HFF-Myc (cell line): Measurements from ENCODE around the gene SUSD4.
"Not testable (repeated sequence)": the region's sequence is repeated elsewhere in the genome, so short reads cannot be mapped to it uniquely, and the experiment has no call there.

Experiments
- DNase-seq: peaks from one replicate; pipeline ENCODE4 v3.0.0-alpha.2; 2011; ENCODE audit warnings: low read depth; ENCODE audit errors: extremely low read depth
- H3K4me3 ChIP-seq: replicated peaks from 2 replicates; pipeline ENCODE4 v1.5.1; 2011; ENCODE audit warnings: low read depth, mild to moderate bottlenecking, control low read depth, low read length
- CTCF ChIP-seq: IDR thresholded peaks from 2 replicates; pipeline ENCODE4 v1.5.1; 2012; ENCODE audit warnings: mild to moderate bottlenecking, low read depth, low read length, control low read depth; ENCODE audit errors: missing control alignments

Gene SUSD4

GRCh38 chr1:223403184-223403815, 39.3 kb upstream of the SUSD4 start:
- DNase-seq: no peak
- TF ChIP-seq CTCF: no peak
- H3K4me3 ChIP-seq: no peak overlapping the region

- no peak for DNase-seq
- H3K4me3 ChIP-seq: no peak overlapping the region
- no peak for TF ChIP-seq CTCF
Observed at GRCh38 chr1:223402790-223403142, 38.8 kb upstream of the SUSD4 start.

DNA sequence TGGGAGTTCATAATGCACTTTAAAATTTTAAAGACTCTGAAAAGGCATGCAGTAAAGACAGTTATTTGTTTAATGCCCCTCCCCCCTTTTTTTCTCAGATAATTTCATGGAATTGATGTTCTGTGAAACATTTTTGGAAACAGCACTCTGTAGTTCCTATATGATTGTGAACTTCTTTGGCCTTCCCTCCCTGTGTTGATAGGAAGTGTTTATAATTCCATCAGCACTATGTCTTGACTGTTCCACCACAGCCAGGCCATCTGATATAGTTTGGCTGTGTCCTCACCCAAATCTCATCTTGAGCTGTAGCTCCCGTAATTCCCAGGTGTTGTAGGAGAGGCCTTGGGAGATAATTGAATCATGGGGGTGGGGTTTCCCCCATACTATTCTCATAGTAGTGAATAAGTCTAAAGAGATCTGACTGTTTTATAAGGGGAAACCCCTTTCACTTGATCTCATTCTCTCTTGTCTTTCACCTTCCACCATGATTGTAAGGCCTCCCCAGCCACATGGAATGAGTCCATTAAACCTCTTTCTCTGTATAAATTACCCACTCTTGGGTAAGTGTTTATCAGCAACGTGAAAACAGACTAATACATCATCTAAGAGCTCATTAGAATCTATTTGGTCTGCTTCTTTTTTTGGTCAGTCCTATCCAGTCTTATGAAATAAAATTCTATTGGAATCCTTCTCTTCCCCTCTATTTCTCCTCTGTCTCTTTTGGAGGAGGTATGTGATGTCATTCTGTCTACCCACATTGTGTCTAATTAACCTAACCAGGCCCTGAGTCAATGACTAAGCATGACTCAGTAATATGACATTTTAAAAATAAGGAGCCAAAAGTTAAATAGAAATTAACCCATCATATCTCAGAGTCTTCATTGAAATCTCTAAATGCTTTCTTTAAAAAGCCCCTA, 38.2 kb upstream of the SUSD4 start:
- DNase-seq: no peak
- no peak for TF ChIP-seq CTCF
- H3K4me3 ChIP-seq: no peak overlapping the region

DNA sequence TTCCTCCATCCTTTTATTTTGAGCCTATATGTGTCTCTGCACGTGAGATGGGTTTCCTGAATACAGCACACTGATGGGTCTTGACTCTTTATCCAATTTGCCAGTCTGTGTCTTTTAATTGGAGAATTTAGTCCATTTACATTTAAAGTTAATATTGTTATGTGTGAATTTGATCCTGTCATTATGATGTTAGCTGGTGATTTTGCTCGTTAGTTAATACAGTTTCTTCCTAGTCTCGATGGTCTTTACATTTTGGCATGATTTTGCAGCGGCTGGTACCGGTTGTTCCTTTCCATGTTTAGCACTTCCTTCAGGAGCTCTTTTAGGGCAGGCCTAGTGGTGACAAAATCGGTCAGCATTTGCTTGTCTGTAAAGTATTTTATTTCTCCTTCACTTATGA, 35.4 kb upstream of the SUSD4 start:
- H3K4me3 ChIP-seq, DNase-seq: not testable (repeated sequence)

- H3K4me3 ChIP-seq: no peak overlapping the region
- no peak for TF ChIP-seq CTCF
- no peak for DNase-seq
Observed at GRCh38 chr1:223394706-223395105, 30.7 kb upstream of the SUSD4 start.

- no peak for TF ChIP-seq CTCF
- H3K4me3 ChIP-seq: no peak overlapping the region
- no peak for DNase-seq
Observed at GRCh38 chr1:223394242-223394641, 30.3 kb upstream of the SUSD4 start.
